Dermis microvascular lymphatic vessel endothelial cell (primary cell): ENCODE measurements around the gene NMB. TPM values are rescaled to one million over a fixed set of nuclear protein-coding genes. Genes with fewer than 3 reads are reported as not detected.

Experiments
- DNase-seq, 2 donors: peaks; one replicate each; pipeline versions ENCODE4 v3.0.0 to v3.0.0-alpha.2; 2010; ENCODE audit warnings: low read depth in 2 of 2
- total RNA-seq: library from RNA; depleted of rRNA; stranded (reverse); fragments of >200 nt; gene quantifications from 2 replicates; pipeline ENCODE4 v1.2.1, GENCODE V29; 2014

The NMB gene
- total RNA-seq, 1 donor from 2014 or later = 6.0 TPM

GRCh38 chr15:84616235-84616634, 41.8 kb downstream of the NMB start:
- DNase-seq = peak in 1 of 2 donors; percentile 45

GRCh38 chr15:84611631-84612030, 46.4 kb downstream of the NMB start:
- DNase-seq = peak in 1 of 2 donors; percentile 48

GRCh38 chr15:84609818-84610525, 48.0 kb downstream of the NMB start:
- no peak for DNase-seq

- DNase-seq = no peak
Measured at GRCh38 chr15:84608707-84609284, 49.2 kb downstream of the NMB start.

GRCh38 chr15:84606653-84607120, 51.3 kb downstream of the NMB start:
- peak in 1 of 2 donors; percentile 57 for DNase-seq

- DNase-seq = no peak
Measured at GRCh38 chr15:84605554-84605882, 52.5 kb downstream of the NMB start.

Other genes with a start within 250 kb of the NMB start
- gene ZSCAN2, start 57.2 kb downstream of the NMB start, total RNA-seq = 13.0 and 15.7 TPM in 2 replicates
- gene WDR73, start 3.9 kb downstream of the NMB start, total RNA-seq = 16.2 and 17.5 TPM in 2 replicates
- 202 and 227 TPM in 2 replicates for gene SEC11A, start 57.9 kb upstream of the NMB start, total RNA-seq
- gene ZNF592, start 90.4 kb upstream of the NMB start, total RNA-seq = 2.7 and 6.4 TPM in 2 replicates
- 19.5 and 52.6 TPM in 2 replicates for gene ALPK3, start 159.2 kb upstream of the NMB start, total RNA-seq
- under 0.01 TPM in 1 of 2 replicates, not detected in the other for gene SLC28A1, start 226.5 kb upstream of the NMB start, total RNA-seq